GM18511 (cell line): ENCODE data around the gene DUOX2.
"Not testable (repeated sequence)": the region's sequence is repeated elsewhere in the genome, so short reads cannot be mapped to it uniquely, and the experiment has no call there.

Experiments used
- ATAC-seq: cut with Tn5 transposase; IDR thresholded peaks from one replicate; pipeline ENCODE4 v1.9.1; 2021; ENCODE audit warnings: mild to moderate bottlenecking, moderate library complexity; ENCODE audit not compliant: unreplicated experiment

The DUOX2 gene

DNA sequence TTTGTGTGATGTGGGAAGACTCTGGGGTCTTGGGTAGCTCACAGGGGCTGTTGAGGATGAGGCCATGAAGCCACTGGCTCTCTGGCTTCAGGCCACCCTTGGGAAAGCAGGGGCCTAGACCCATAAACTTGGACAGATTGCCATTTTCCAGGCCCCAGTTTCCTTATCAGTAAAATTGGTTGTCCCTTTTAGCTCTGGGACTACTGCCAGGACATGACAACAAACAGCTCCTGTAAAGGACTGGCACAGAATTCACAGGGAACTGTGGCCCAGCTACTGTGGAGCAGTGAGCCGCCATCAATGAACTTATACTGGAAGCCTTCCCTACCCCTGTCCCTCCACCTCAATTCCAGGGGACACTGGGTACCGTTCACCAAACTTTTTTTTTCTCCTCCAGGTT lies 36.6 kb downstream of the DUOX2 start:
- ATAC-seq, result not testable (repeated sequence)

DNA sequence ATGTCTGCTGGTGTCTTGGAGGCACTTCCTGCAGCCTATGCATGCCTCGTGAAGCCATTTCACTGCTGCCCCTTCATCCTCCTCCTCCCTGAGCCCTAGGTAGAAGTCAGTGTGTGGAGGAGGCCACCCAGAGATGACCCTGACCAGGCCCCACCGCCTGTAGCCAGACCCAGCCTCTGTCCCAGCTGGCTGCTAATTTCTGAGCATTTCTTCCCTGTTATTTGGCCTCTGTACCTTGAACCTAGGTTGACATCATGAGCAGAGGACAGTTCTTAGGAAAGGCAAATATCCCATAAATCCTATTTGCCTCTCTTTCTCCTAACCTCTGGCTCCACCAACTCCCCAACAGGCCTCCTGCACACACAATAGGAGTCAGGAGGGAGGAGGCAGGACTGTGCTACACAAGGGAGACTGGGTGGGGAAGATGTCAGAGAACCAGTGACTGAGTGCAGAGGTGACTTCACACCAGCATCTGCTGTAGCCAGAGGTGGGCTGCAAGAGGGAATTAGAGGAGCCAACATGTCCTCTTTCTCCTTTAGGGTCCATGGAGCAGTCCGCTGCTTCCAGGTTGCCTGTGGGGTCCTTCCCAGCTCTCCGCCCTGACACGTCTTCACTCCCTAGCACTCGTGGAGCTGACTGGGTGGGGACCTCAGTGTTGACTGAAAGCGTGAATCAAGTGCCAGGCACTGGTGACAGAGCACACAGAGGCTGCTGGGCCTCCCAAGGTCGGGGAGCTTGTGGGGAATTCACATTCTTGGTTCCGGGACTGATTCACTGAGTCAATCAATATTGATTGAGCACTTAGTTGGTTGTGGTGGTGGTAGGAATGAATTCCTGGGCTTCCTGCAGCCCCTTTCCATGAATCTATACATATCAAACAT lies 38.3 kb downstream of the DUOX2 start:
- not testable (repeated sequence) for ATAC-seq

- ATAC-seq, result not testable (repeated sequence)
Measured at GRCh38 chr15:45073602-45074001, 40.4 kb downstream of the DUOX2 start.

DNA sequence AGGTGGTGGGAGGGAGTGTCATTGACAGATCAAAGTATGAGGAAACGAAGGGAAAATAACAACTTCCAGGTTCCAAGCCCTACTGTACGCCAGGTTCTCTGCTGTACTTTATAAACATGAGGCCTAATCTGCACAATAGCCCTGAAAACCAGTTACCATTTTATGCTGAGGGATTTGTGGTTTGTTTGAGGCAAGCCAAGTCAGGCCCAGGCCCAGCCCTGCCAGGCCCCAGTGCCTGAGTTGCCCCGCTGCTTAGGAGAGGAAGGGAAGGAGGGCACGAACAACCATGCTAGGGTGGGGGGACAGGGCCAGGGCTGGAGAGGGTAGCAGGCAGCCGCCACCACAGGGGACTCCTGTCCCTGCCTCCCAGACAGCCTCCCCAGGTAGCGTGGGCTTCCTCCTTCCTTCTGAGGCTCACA lies 44.0 kb downstream of the DUOX2 start:
- ATAC-seq, result not testable (repeated sequence)

GRCh38 chr15:45064386-45064785 lies 49.6 kb downstream of the DUOX2 start:
- no peak for ATAC-seq

- not testable (repeated sequence) for ATAC-seq
Measured at GRCh38 chr15:45062301-45062700, 51.7 kb downstream of the DUOX2 start.

- ATAC-seq, result not testable (repeated sequence)
Measured at GRCh38 chr15:45058690-45059675, 55.0 kb downstream of the DUOX2 start.

GRCh38 chr15:45052676-45053075 lies 61.3 kb downstream of the DUOX2 start:
- ATAC-seq, result not testable (repeated sequence)

- ATAC-seq, result no peak
Measured at GRCh38 chr15:45050587-45050986, 63.4 kb downstream of the DUOX2 start.

- peak; percentile 63 for ATAC-seq
Measured at GRCh38 chr15:45048794-45049631, 65.0 kb downstream of the DUOX2 start.

DNA sequence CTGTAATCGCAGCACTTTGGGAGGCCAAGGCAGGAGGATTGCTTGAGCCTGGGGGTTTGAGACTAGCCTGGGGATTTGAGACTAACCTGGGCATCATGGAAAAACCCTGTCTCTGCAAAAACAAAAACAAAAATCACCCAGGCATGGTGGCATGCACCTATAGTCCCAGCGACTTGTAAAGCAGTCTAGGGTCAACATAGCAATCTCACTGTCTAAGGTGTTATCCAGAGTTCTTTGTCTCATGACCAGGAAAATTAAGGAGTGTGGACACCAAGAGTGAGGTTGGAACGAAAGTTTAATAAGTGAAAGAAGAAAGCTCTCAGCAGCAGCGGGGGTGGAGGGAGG lies 65.6 kb downstream of the DUOX2 start:
- ATAC-seq, result peak; percentile 15

GRCh38 chr15:45044270-45044669 lies 69.7 kb downstream of the DUOX2 start:
- ATAC-seq, result not testable (repeated sequence)

DNA sequence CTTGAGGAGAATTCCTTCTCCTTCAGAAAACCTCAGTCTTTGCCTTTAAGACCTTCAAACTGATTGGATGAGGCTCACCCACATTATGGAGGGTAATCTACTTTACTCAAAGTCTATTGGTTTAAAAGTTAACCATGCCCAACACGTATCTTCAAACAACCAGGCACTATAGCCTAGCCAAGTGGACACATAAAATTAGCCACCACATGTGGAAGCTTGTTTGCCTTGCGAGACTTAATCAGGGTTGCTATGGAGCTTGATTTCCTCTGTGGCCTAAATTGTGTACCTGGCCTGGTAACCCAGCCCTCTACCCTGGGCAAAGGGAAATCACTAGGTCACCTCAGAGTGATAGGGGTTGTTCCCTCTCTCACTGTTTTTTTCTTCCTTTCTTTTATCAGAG lies 71.1 kb downstream of the DUOX2 start:
- ATAC-seq, result not testable (repeated sequence)
